ENCODE measurements around the gene KRT12. TPM values are rescaled to one million over a fixed set of nuclear protein-coding genes. Genes with fewer than 3 reads are reported as not detected.

KRT12 gene
- total and polyA plus RNA-seq, 2 of the 4 experiments (the other 2 are of a cell fraction) = not detected

GRCh38 chr17:40884708-40885512, 17.9 kb upstream of the KRT12 start, which contains the start of gene KRT20:
KRT20 (minus strand) TSS chr17:40885242; CDS start chr17:40885185, 57 bp downstream.
- H4K8ac ChIP-seq (ENCODE audit: low read depth in 2 of 2, low read length in 2 of 2) = no peak within 1 kb of the TSS
- no peaks in the 10 kb centered on the region for H3K36me3 ChIP-seq (ENCODE audit: control insufficient read depth, insufficient read depth, low read length)
- intact Hi-C loops (cut with micrococcal nuclease) = no loop called here
- POLR2A ChIA-PET (ENCODE audit: unreplicated experiment) = no interaction called here
- no peak within 1 kb of the TSS for H3K18ac ChIP-seq (ENCODE audit: low read depth, low read length)
- no peak within 1 kb of the TSS for H2AK5ac ChIP-seq (ENCODE audit: low read depth, low read length)
- peaks cover 19% of the 10 kb centered on the region for H3K27me3 ChIP-seq (ENCODE audit: control insufficient read depth, insufficient read depth, low read length)
- H3K4me2 ChIP-seq (ENCODE audit: low read depth, low read length) = no peak within 1 kb of the TSS
- no peak within 1 kb of the TSS for H3K9ac ChIP-seq (ENCODE audit: low read depth, low read length)
- dilution Hi-C loops (cut with HindIII; ENCODE audit: low sequenced_read_pairs, unreplicated experiment) = no loop called here
- H2AFZ ChIP-seq (replicated peaks; ENCODE audit: low read length, poor library complexity) = peak within 1 kb of the TSS; percentile 58
- CTCF ChIA-PET = interaction anchor here (0.9 to 1.5 kb wide), 2 partner anchors 18 to 470 kb away, joined by 3 to 10 read pairs; no protein-coding TSS in a partner anchor
- H3K9me3 ChIP-seq (ENCODE audit: control insufficient read depth, insufficient read depth, low read length) = no peaks in the 10 kb centered on the region
- ATAC-seq (ENCODE audit: low read depth) = no peak
- H3K79me1 ChIP-seq (ENCODE audit: low read depth in 1 of 2, low read length in 2 of 2) = no peaks in the 10 kb centered on the region
- no peak within 1 kb of the TSS for H3K14ac ChIP-seq (replicated peaks; ENCODE audit: low read depth, low read length)
- no peak for DNase-seq
- no peaks in the 10 kb centered on the region for H4K20me1 ChIP-seq (ENCODE audit: insufficient read depth, low read length)
- no peak within 1 kb of the TSS for H3K4ac ChIP-seq (ENCODE audit: low read depth, low read length)
- no peak within 1 kb of the TSS for H3K56ac ChIP-seq (ENCODE audit: extremely low read depth, insufficient read depth, low read length)
- in situ Hi-C loops (cut with MboI; ENCODE audit: low sequenced_read_pairs) = no loop called here
- H2BK15ac ChIP-seq (ENCODE audit: low read depth, low read length) = no peak within 1 kb of the TSS
- H3K23ac ChIP-seq (ENCODE audit: low read depth, low read length) = no peak within 1 kb of the TSS
- H2BK120ac ChIP-seq (ENCODE audit: low read depth, low read length) = no peak within 1 kb of the TSS
- H4K5ac ChIP-seq (ENCODE audit: low read depth, low read length) = no peak within 1 kb of the TSS
- TF ChIP-seq RFX5 (IDR thresholded peaks at IDR 0.05; ENCODE audit: low read depth, low read length) (no peak), SMC3 (IDR thresholded peaks at IDR 0.05; ENCODE audit: low read depth, low read length) (no peak), CEBPB (IDR thresholded peaks at IDR 0.05; ENCODE audit: low read depth, low read length) (no peak), FOS (IDR thresholded peaks at IDR 0.05; ENCODE audit: low read depth, low read length) (no peak)
- BruUV-seq (replicated peaks) = no TSS peak
- H3K27ac ChIP-seq (ENCODE audit: insufficient read depth, low read length) = no peak within 1 kb of the TSS
- no peak within 1 kb of the TSS for H2AK9ac ChIP-seq (replicated peaks; ENCODE audit: low read depth, low read length, poor library complexity)
- H3K9me1 ChIP-seq (ENCODE audit: insufficient read depth, low read length) = no peaks in the 10 kb centered on the region
- no peak within 1 kb of the TSS for H4K91ac ChIP-seq (ENCODE audit: insufficient read depth, low read depth, low read length)
- H2BK5ac ChIP-seq (ENCODE audit: low read depth, low read length, poor library complexity, severe bottlenecking) = no peak within 1 kb of the TSS
- no peaks in the 10 kb centered on the region for H3K4me1 ChIP-seq (ENCODE audit: control insufficient read depth, insufficient read depth, low read length)
- 88% methylated on average over 11 of the region's 23 CpGs; no CpG with 5 or more reads in 1 of the 2 experiments for WGBS, 2 experiments (ENCODE audit: extremely low coverage in 2 of 2, insufficient read length in 1 of 2)
- no peak within 1 kb of the TSS for H3K4me3 ChIP-seq (ENCODE audit: insufficient read depth, low read depth, low read length)
- no peak within 1 kb of the TSS for H2BK20ac ChIP-seq (ENCODE audit: low read depth, low read length)

Measured in IMR-90 (cell line).